Measurements from ENCODE around the gene PALLD.

Gene PALLD

DNA sequence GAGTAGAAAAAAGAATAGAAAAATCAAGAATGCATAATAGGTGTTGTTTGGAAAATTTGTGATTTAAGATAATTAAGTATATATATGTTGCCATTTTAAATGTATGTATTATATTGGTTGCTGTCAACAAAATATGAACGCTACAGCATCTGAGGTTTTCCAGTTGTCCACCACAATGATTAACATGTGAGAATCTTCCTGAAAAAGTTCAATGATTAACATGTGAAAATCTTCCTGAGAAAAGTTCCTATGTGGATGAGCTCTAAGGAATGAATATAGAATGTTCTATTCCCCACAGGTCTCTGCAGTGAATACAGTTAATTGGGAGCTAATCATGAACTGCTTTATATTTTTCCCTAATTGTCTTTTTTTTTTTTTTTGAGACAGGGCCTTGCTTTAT, 298.5 kb downstream of the PALLD start:
- TF ChIP-seq, protein P1, sequence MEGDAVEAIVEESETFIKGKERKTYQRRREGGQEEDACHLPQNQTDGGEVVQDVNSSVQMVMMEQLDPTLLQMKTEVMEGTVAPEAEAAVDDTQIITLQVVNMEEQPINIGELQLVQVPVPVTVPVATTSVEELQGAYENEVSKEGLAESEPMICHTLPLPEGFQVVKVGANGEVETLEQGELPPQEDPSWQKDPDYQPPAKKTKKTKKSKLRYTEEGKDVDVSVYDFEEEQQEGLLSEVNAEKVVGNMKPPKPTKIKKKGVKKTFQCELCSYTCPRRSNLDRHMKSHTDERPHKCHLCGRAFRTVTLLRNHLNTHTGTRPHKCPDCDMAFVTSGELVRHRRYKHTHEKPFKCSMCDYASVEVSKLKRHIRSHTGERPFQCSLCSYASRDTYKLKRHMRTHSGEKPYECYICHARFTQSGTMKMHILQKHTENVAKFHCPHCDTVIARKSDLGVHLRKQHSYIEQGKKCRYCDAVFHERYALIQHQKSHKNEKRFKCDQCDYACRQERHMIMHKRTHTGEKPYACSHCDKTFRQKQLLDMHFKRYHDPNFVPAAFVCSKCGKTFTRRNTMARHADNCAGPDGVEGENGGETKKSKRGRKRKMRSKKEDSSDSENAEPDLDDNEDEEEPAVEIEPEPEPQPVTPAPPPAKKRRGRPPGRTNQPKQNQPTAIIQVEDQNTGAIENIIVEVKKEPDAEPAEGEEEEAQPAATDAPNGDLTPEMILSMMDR (IDR thresholded peaks at IDR 0.05; ENCODE audit: poor library complexity, severe bottlenecking) = no peak

DNA sequence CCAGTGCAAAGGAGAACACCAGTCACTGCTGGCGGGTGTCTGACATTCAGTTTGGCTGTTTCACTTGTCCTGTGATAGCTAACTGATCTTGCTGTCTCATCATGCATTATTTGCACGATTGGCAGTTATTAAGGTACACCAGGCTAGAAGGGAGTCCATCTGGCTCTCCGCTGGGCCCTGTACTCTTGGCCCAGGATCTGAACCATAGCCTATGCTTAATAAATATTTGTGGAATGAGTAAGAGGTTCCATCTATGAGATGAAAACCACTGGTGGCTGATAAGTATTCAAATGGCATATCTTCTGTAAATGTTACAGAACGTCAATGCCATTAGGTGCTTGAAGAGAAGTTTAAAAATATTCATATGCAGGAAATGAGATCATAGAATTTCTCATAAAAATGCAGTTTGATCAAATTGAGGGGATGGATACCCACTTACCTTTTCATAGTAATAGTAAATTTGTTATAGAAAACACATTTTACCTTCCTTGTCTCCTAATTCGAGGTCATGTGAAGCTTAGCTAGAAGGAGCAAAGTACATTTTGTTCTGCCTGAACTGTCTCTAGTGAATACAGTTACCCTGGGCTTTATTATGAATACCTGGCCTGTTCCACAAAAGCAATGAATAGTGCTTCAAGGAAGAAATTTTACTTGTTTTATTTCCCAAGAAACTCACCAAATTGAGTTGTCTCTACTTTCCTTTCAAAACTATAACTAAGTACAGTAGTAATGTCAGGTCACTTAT, 299.7 kb downstream of the PALLD start:
- peaks cover 20% of the 10 kb centered on the region for H3K4me1 ChIP-seq (ENCODE audit: insufficient read depth, poor library complexity, severe bottlenecking)
- TF ChIP-seq, protein P1 (IDR thresholded peaks at IDR 0.05; ENCODE audit: poor library complexity, severe bottlenecking) = no peak

More for the DNA sequence above, 298.5 kb downstream of the PALLD start:
- ATAC-seq (ENCODE audit: low read depth) (no peak), DNase-seq (ENCODE audit: low spot score) (no peak)
- Histone ChIP-seq H3K4me3 (ENCODE audit: severe bottlenecking) (no peak overlapping the region), H3K27me3 (ENCODE audit: insufficient read depth, poor library complexity, severe bottlenecking) (no peaks in the 10 kb centered on the region), H3K36me3 (ENCODE audit: low read depth) (no peaks in the 10 kb centered on the region), H3K27ac (ENCODE audit: poor library complexity, severe bottlenecking) (peak overlapping the region; percentile 88), H3K9me3 (ENCODE audit: severe bottlenecking) (no peaks in the 10 kb centered on the region), H3K4me1 (ENCODE audit: insufficient read depth, poor library complexity, severe bottlenecking) (peaks cover 20% of the 10 kb centered on the region)

DNA sequence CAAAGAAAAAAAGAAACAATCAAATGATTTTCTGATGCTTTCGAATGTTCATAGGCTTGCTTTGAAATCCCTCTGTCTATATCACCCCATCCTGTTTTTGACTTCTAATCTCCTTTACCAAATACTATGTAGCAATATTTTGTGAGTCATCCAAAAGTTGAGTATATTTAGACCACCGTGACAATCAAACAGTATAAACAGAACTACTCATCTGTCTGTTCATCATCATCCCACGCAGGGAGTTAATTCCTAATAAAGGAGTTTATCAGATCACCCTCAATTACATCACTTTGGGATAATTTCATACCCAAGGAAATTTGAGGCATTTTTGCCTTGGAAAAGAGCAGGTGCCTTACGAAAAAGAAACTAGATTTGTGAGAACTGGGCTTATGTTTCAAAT, 300.3 kb downstream of the PALLD start:
- H3K9me3 ChIP-seq (ENCODE audit: severe bottlenecking) = no peaks in the 10 kb centered on the region
- no peaks in the 10 kb centered on the region for H3K36me3 ChIP-seq (ENCODE audit: low read depth)
- H3K4me3 ChIP-seq (ENCODE audit: severe bottlenecking) = no peak overlapping the region
- H3K4me1 ChIP-seq (ENCODE audit: insufficient read depth, poor library complexity, severe bottlenecking) = peaks cover 20% of the 10 kb centered on the region
- ATAC-seq (ENCODE audit: low read depth) = peak; percentile 85
- DNase-seq (ENCODE audit: low spot score) = no peak
- TF ChIP-seq, protein P1 (IDR thresholded peaks at IDR 0.05; ENCODE audit: poor library complexity, severe bottlenecking) = no peak
- no peaks in the 10 kb centered on the region for H3K27me3 ChIP-seq (ENCODE audit: insufficient read depth, poor library complexity, severe bottlenecking)
- peak overlapping the region; percentile 88 for H3K27ac ChIP-seq (ENCODE audit: poor library complexity, severe bottlenecking)

More for the DNA sequence above, 299.7 kb downstream of the PALLD start:
- H3K9me3 ChIP-seq (ENCODE audit: severe bottlenecking) = no peaks in the 10 kb centered on the region
- H3K27me3 ChIP-seq (ENCODE audit: insufficient read depth, poor library complexity, severe bottlenecking) = no peaks in the 10 kb centered on the region
- H3K27ac ChIP-seq (ENCODE audit: poor library complexity, severe bottlenecking) = peak overlapping the region; percentile 88
- no peak for DNase-seq (ENCODE audit: low spot score)
- no peaks in the 10 kb centered on the region for H3K36me3 ChIP-seq (ENCODE audit: low read depth)
- no peak overlapping the region for H3K4me3 ChIP-seq (ENCODE audit: severe bottlenecking)
- ATAC-seq (ENCODE audit: low read depth) = peak; percentile 87

DNA sequence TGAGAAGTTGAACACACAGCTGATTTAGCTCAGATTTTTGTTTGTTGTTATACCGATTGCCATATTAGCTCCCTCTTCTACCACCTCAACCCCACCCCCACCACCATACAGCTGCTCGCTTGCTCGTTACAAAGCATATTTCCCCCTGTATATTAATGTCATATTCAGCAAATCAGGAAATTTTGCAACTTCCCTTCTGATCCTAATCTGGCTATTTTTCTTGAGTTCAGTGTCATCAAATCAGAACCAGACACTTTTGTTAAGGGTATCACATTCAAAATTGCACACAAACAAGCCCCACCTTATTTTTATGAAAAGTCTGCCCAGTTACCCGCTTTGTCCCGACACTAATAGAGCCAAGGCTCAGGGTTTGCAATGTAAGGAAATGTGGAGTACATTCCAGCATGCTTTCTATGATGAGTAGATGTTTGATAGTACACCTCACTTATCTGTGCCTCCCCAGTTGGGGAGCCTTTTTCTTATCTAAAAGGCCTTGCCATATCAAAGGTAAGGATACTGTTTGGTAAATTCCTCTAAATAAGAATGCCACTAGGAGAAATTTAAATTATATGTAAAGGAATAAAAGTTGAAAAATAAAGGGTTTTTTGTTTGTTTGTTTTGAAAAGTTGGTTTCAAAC, 301.0 kb downstream of the PALLD start:
- DNase-seq (ENCODE audit: low spot score) = no peak
- Histone ChIP-seq H3K27me3 (ENCODE audit: insufficient read depth, poor library complexity, severe bottlenecking) (no peaks in the 10 kb centered on the region), H3K4me3 (ENCODE audit: severe bottlenecking) (no peak overlapping the region), H3K4me1 (ENCODE audit: insufficient read depth, poor library complexity, severe bottlenecking) (peaks cover 20% of the 10 kb centered on the region), H3K9me3 (ENCODE audit: severe bottlenecking) (no peaks in the 10 kb centered on the region), H3K36me3 (ENCODE audit: low read depth) (no peaks in the 10 kb centered on the region), H3K27ac (ENCODE audit: poor library complexity, severe bottlenecking) (peak overlapping the region; percentile 88)
- no peak for ATAC-seq (ENCODE audit: low read depth)
- TF ChIP-seq, protein P1 (IDR thresholded peaks at IDR 0.05; ENCODE audit: poor library complexity, severe bottlenecking) = no peak

DNA sequence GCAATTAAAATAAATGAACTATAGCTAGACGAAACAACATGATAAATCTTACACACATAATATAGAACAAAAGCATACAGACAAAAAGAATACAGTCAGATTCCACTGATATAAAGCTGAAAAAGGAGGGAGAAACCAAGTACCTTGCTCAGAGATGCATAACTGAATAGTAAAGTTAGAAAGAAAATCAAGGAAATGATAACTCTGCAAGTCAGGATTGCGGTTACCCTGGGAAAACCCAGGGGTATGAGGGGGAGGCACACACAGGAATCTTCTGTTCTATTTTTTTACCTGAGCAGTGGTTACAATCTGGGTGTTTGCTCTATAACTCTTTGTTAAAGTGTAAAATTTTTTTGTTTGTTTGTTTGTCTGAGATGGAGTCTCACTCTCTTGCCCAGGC, 304.1 kb downstream of the PALLD start:
- Histone ChIP-seq H3K4me3 (ENCODE audit: severe bottlenecking) (no peak overlapping the region), H3K36me3 (ENCODE audit: low read depth) (no peaks in the 10 kb centered on the region), H3K4me1 (ENCODE audit: insufficient read depth, poor library complexity, severe bottlenecking) (peaks cover 35% of the 10 kb centered on the region), H3K9me3 (ENCODE audit: severe bottlenecking) (no peaks in the 10 kb centered on the region), H3K27ac (ENCODE audit: poor library complexity, severe bottlenecking) (no peak overlapping the region), H3K27me3 (ENCODE audit: insufficient read depth, poor library complexity, severe bottlenecking) (no peaks in the 10 kb centered on the region)
- TF ChIP-seq, protein P1 (IDR thresholded peaks at IDR 0.05; ENCODE audit: poor library complexity, severe bottlenecking) = no peak
- DNase-seq (ENCODE audit: low spot score) (no peak), ATAC-seq (ENCODE audit: low read depth) (no peak)

Measured in RWPE2 (cell line).